Measurements from ENCODE around the gene PREPL.

Gene PREPL

GRCh38 chr2:44329343-44329742, 32.0 kb downstream of the PREPL start:
- Histone ChIP-seq H3K27ac (no peak overlapping the region), H3K27me3 (no peaks in the 10 kb centered on the region), H3K36me3 (peaks cover 79% of the 10 kb centered on the region), H3K9me3 (no peaks in the 10 kb centered on the region), H3K4me1 (ENCODE audit: control insufficient read depth in 1 of 2, insufficient read depth in 1 of 2, low read depth in 1 of 2, low read length in 1 of 2) (no peaks in the 10 kb centered on the region), H3K4me3 (ENCODE audit: low read depth in 1 of 2, low read length in 1 of 2) (no peak overlapping the region)
- TF ChIP-seq CTCF (IDR thresholded peaks at IDR 0.05) = no peak

GRCh38 chr2:44328750-44329149, 32.5 kb downstream of the PREPL start:
- Histone ChIP-seq H3K36me3 (peaks cover 81% of the 10 kb centered on the region), H3K27me3 (no peaks in the 10 kb centered on the region), H3K4me3 (ENCODE audit: low read depth in 1 of 2, low read length in 1 of 2) (no peak overlapping the region), H3K27ac (no peak overlapping the region), H3K9me3 (no peaks in the 10 kb centered on the region), H3K4me1 (ENCODE audit: control insufficient read depth in 1 of 2, insufficient read depth in 1 of 2, low read depth in 1 of 2, low read length in 1 of 2) (no peaks in the 10 kb centered on the region)
- no peak for TF ChIP-seq CTCF (IDR thresholded peaks at IDR 0.05)

- no peaks in the 10 kb centered on the region for H3K9me3 ChIP-seq
- H3K4me1 ChIP-seq (ENCODE audit: control insufficient read depth in 1 of 2, insufficient read depth in 1 of 2, low read depth in 1 of 2, low read length in 1 of 2) = no peaks in the 10 kb centered on the region
- no peak overlapping the region for H3K27ac ChIP-seq
- H3K4me3 ChIP-seq (ENCODE audit: low read depth in 1 of 2, low read length in 1 of 2) = no peak overlapping the region
- H3K36me3 ChIP-seq = peaks cover 83% of the 10 kb centered on the region
- no peaks in the 10 kb centered on the region for H3K27me3 ChIP-seq
- TF ChIP-seq CTCF (IDR thresholded peaks at IDR 0.05) = no peak
Measured at GRCh38 chr2:44326548-44327264, 34.6 kb downstream of the PREPL start.

- no peak overlapping the region for H3K4me3 ChIP-seq (ENCODE audit: low read depth in 1 of 2, low read length in 1 of 2)
- H3K27me3 ChIP-seq = no peaks in the 10 kb centered on the region
- H3K9me3 ChIP-seq = no peaks in the 10 kb centered on the region
- H3K36me3 ChIP-seq = peaks cover 84% of the 10 kb centered on the region
- TF ChIP-seq CTCF (IDR thresholded peaks at IDR 0.05) = no peak
- H3K27ac ChIP-seq = no peak overlapping the region
- H3K4me1 ChIP-seq (ENCODE audit: control insufficient read depth in 1 of 2, insufficient read depth in 1 of 2, low read depth in 1 of 2, low read length in 1 of 2) = no peaks in the 10 kb centered on the region
Measured at GRCh38 chr2:44325897-44326296, 35.4 kb downstream of the PREPL start.

GRCh38 chr2:44324971-44325426, 36.3 kb downstream of the PREPL start:
- Histone ChIP-seq H3K27me3 (no peaks in the 10 kb centered on the region), H3K36me3 (peaks cover 85% of the 10 kb centered on the region), H3K27ac (no peak overlapping the region), H3K9me3 (no peaks in the 10 kb centered on the region), H3K4me1 (ENCODE audit: control insufficient read depth in 1 of 2, insufficient read depth in 1 of 2, low read depth in 1 of 2, low read length in 1 of 2) (no peaks in the 10 kb centered on the region), H3K4me3 (ENCODE audit: low read depth in 1 of 2, low read length in 1 of 2) (no peak overlapping the region)
- no peak for TF ChIP-seq CTCF (IDR thresholded peaks at IDR 0.05)
